ENCODE measurements around the gene NUP62. TPM values are rescaled to one million over a fixed set of nuclear protein-coding genes. Genes with fewer than 3 reads are reported as not detected.

Gene NUP62
- total RNA-seq, 1 donor from 2014 or later: 39.3 TPM

DNA sequence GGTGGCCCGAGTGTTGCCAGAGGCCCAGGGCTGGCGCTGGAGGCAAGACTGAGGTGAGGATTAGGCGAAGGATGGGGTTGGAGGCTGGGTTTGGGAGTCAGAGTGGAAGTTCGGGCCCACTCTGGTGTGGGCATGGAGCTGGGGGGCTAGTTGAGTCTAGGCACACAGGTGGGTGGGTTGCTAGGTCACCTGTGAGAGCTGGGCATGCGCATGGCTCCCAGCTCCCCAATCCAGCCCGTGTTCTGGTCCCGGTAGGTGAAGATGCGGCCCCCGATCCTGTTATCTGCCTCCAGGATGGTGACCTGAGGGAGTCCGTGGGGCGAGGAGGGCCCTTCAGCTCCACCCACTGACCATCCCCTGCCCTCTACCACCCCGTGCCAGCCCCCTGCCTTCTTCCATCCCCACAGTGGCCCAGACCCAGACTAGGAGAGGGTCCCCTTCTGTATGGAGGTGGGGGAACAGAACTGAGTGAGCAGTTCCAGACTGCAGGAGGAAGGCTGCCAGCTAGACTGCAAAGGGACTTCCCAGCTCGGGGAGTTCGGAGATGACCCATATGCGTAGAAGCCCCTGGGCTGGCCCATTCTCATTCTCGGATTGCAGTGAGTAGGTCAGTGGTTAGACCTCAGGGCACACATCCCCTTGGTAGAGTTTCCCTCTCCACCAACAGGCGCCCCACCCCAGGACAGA is 34.3 kb downstream of the NUP62 start:
- Histone ChIP-seq H3K36me3 (no peaks in the 10 kb centered on the region), H3K27me3 (no peaks in the 10 kb centered on the region), H3K27ac (no peak overlapping the region), H3K4me3 (no peak overlapping the region), H3K4me1 (peaks cover 25% of the 10 kb centered on the region), H3K9me3 (no peaks in the 10 kb centered on the region)
- TF ChIP-seq, protein P1, sequence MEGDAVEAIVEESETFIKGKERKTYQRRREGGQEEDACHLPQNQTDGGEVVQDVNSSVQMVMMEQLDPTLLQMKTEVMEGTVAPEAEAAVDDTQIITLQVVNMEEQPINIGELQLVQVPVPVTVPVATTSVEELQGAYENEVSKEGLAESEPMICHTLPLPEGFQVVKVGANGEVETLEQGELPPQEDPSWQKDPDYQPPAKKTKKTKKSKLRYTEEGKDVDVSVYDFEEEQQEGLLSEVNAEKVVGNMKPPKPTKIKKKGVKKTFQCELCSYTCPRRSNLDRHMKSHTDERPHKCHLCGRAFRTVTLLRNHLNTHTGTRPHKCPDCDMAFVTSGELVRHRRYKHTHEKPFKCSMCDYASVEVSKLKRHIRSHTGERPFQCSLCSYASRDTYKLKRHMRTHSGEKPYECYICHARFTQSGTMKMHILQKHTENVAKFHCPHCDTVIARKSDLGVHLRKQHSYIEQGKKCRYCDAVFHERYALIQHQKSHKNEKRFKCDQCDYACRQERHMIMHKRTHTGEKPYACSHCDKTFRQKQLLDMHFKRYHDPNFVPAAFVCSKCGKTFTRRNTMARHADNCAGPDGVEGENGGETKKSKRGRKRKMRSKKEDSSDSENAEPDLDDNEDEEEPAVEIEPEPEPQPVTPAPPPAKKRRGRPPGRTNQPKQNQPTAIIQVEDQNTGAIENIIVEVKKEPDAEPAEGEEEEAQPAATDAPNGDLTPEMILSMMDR (IDR thresholded peaks at IDR 0.05): no peak
- DNase-seq (no peak), ATAC-seq (no peak)
- intact Hi-C loops (cut with DNase I): no loop called here

DNA sequence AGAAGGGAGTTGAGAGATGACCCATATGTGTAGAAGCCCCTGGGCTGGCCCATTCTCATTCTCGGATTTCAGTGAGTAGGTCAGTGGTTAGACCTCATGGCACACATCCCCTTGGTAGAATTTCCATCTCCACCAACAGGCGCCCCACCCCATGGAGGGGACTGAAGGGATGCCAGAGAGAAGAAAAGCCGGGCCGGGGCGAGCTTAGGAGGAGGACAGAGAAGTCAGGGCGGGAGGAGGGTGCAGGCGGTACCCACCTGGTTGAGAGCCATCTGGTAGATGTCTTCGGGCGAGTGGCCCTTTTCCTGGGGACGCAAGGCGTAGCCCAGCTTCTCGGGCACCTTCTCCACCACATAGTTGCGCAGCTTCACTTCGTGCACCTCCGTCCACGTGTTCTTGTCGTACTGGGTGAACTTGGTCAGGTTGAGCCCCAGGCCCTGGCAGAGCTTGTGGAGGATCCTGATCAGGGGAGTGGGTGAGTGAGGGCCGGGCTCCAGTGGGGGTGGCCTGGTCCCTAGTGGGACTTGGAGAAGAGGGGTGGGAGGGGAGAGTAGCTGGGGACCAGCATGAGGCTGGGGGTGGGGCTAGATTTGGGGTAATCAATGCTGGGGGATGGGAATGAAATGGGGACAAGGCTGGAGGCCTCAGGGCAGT is 35.2 kb downstream of the NUP62 start:
- ATAC-seq: no peak
- no peaks in the 10 kb centered on the region for H3K9me3 ChIP-seq
- intact Hi-C loops (cut with DNase I): no loop called here

GRCh38 chr19:49892716-49893115 is 36.6 kb downstream of the NUP62 start:
- H3K4me1 ChIP-seq: peaks cover 22% of the 10 kb centered on the region
- TF ChIP-seq, protein P1 (IDR thresholded peaks at IDR 0.05): no peak

More for the DNA sequence above, 35.2 kb downstream of the NUP62 start:
- DNase-seq: no peak
- H3K27me3 ChIP-seq: no peaks in the 10 kb centered on the region
- H3K27ac ChIP-seq: no peak overlapping the region
- TF ChIP-seq, protein P1 (IDR thresholded peaks at IDR 0.05): no peak
- no peaks in the 10 kb centered on the region for H3K36me3 ChIP-seq
- H3K4me1 ChIP-seq: peaks cover 27% of the 10 kb centered on the region
- H3K4me3 ChIP-seq: no peak overlapping the region

GRCh38 chr19:49891393-49891792 is 37.9 kb downstream of the NUP62 start:
- no peaks in the 10 kb centered on the region for H3K36me3 ChIP-seq
- TF ChIP-seq, protein P1 (IDR thresholded peaks at IDR 0.05): no peak
- DNase-seq: no peak
- H3K27ac ChIP-seq: no peak overlapping the region
- no peaks in the 10 kb centered on the region for H3K9me3 ChIP-seq
- no peak overlapping the region for H3K4me3 ChIP-seq
- H3K27me3 ChIP-seq: no peaks in the 10 kb centered on the region
- no peak for ATAC-seq
- intact Hi-C loops (cut with DNase I): no loop called here
- H3K4me1 ChIP-seq: peaks cover 9% of the 10 kb centered on the region

More at GRCh38 chr19:49892716-49893115, 36.6 kb downstream of the NUP62 start:
- intact Hi-C loops (cut with DNase I): no loop called here
- H3K27me3 ChIP-seq: no peaks in the 10 kb centered on the region
- no peak for DNase-seq
- no peaks in the 10 kb centered on the region for H3K9me3 ChIP-seq
- no peak for ATAC-seq
- H3K4me3 ChIP-seq: no peak overlapping the region
- H3K27ac ChIP-seq: no peak overlapping the region
- no peaks in the 10 kb centered on the region for H3K36me3 ChIP-seq

DNA sequence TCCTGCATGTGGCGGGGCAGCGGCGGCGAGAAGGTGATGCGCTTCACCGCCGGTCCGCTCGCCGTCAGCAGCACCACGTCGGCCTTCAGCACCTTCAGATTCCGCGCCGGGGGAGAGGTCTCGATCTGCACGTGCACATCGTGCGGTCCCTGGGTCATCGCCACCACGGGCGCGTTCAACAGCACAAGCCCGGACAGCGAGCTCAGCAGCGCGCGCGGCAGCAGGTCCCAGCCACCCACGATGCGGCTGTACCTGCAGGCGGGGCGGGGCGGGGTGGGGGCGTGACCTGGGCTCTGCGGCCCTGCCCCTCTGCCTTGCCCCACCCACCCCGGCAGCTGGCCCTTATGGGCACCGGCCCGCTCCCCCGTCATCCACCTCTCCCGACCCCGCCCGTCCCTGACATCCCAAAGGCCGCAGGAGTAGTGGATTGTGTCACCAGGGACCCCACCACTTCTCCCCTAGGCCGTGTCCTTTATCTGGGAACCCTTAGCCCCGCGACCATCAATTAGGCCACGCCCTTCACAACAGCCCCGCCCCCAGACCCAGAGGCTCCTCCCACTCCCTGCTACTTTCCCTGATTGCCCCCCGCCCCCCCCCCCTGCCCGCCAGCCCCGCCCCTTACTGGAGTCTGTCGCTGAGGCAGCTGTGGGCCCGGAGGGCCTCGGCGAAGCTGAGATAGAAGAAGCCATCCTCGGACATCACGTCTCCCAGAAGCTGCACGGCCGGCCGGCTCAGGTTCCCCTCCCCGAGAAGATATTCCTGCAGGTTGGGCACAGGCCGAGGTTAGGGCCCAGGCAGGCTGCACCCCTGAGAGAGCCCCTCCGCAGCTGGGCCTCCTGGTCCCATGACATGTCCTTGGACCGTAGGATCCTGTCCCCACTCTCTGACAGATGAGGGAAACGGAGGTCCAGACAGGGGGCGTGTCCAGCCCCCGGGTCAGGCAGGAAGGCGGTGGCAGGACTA is 38.7 kb downstream of the NUP62 start:
- TF ChIP-seq, protein P1 (IDR thresholded peaks at IDR 0.05): peak; percentile 15
- H3K36me3 ChIP-seq: peaks cover 2% of the 10 kb centered on the region
- peak; percentile 80 for DNase-seq
- peaks cover 7% of the 10 kb centered on the region for H3K4me1 ChIP-seq
- H3K27ac ChIP-seq: no peak overlapping the region
- intact Hi-C loops (cut with DNase I): no loop called here
- peak overlapping the region; percentile 28 for H3K4me3 ChIP-seq
- no peaks in the 10 kb centered on the region for H3K27me3 ChIP-seq
- H3K9me3 ChIP-seq: no peaks in the 10 kb centered on the region
- ATAC-seq: peak; percentile 76
